GM19328 (cell line): Measurements from ENCODE around the gene TRIO.
"Not testable (repeated sequence)": the region's sequence is repeated elsewhere in the genome, so short reads cannot be mapped to it uniquely, and the experiment has no call there.

Experiments used
- ATAC-seq: cut with Tn5 transposase; IDR thresholded peaks from one replicate; pipeline ENCODE4 v1.9.1; 2021; ENCODE audit warnings: mild to moderate bottlenecking, moderate library complexity; ENCODE audit not compliant: unreplicated experiment

TRIO gene

DNA sequence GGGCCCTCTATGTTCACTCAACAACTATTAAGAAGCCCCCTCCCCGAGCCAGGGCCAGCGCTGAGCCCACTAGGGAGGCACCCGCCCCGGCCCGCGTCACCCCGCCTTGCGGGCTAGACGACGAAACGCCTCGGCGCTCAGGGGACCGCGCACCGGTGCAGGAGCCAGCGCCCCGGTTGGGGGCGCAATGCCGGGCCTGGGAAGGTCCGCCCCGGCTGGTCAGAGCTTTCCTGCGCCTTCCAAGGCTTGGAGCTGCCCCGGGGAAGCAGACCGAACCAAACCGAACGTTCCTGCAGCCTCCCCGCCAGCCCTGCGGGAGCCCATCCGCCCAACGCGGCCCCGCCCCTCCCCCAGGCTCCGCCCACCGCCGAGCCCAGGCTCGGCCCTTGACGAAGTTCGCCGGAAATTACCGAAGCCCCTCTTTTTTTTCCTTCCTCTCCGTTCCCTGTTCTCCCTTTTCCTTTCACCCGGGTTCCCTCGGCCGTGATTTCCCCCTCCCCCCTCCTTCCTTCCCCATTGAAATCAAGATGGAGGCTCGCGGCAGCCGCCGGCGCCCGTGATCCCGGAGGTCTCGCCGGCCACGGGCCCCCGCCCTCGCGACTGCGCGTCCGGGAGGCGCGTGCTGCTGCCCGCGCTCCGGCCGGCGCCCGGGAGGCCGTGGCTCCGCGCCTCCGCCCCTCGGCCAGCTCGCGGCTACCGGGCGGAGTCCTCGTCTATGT, at the start of gene TRIO:
TRIO (plus strand) TSS at position 516 of the 719 bp plus-strand sequence. CDS start 384 bp downstream, outside the sequence.
- peak; percentile 42 for ATAC-seq

DNA sequence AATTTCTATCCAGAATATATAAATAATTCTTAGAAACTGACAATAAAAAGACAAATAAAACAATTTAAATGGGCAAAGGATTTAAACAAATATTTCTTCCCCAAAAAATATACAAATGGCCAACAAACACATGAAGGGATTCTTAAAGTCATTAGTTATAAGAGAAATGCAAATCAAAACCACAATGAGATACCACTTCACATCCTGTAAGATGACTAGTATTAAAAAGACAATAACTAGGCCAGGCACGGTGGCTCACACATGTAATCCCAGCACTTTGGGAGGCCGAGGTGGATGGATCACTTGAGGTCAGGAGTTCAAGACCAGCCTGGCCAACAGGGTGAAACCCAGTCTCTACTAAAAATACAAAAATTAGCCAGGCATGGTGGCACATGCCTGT, 45.8 kb upstream of the TRIO start:
- ATAC-seq, result not testable (repeated sequence)

DNA sequence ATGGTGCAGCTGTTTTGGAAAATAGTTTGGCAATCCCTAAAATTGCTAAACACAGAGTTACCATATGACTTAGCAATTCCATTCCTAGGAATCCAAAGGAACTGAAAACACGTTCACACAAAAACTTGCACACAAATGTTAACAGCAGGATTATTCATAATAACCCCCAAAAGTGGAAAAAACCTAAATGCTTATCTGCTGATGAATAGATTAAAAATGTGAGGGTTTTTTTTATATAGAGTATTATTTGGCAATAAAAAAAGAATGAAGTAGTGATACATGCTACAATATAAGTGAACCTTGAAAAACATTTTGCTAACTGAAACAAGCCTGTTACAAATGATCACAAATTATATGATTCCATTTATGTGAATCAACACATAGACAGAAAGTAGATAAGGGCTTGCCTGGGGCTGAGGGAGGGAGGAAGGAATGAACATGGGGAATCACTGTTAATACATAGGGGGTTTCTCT, 45.1 kb upstream of the TRIO start:
- no peak for ATAC-seq

DNA sequence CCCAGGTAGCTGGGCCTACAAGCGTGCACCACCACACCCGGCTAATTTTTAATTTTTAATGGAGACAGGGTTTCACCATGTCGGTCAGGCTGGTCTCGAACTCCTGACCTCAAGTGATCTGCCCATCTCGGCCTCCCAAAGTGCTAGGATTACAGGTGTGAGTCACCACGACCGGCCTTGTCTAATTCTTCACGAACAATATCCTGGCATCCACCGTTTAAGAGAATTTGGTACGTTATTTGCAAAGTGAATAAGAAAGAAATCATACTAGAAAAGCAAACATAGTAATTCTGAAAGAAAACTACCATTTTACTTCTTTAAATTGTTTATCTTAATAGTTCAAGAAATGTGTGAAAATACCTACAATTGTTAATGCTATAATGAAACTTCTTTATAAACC, 42.9 kb upstream of the TRIO start:
- no peak for ATAC-seq

DNA sequence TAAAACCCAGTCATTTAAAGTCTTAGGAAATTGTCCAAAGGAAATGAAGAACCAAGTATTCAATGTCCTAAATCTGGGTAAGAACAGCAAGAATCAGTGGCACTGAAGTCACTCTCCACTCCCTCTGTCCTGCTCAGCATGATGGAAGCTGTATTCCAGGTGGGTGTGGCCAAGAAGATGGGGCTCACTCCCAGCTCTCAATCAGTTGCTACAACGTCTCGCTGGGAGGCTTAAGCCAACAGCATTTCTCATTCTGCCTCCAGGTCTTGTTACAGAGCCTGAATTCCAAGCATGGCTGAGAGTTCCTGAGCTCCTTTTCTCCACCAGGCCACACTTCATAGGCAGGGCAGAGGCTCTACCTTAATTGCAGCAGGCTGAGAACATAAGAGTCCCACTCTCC, 41.2 kb upstream of the TRIO start:
- no peak for ATAC-seq

DNA sequence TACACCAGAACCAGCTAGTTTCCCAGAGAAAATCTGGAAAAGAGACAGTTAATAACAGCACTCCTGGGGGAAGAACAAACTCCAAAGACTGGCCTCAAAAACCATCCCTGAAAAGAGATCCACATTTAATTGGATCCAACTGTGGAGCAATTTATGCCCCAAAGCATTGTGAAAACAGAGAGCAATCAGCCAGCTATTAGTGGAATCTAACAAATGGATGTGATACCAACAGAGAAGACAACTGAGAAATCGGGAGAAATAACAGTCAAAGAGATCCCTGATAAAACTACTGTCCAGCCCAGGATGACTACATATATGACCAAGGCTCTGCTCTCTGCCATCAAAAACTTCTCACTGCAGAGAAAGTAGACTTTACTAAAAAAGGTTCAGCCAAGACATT, 40.5 kb upstream of the TRIO start:
- ATAC-seq, result no peak

DNA sequence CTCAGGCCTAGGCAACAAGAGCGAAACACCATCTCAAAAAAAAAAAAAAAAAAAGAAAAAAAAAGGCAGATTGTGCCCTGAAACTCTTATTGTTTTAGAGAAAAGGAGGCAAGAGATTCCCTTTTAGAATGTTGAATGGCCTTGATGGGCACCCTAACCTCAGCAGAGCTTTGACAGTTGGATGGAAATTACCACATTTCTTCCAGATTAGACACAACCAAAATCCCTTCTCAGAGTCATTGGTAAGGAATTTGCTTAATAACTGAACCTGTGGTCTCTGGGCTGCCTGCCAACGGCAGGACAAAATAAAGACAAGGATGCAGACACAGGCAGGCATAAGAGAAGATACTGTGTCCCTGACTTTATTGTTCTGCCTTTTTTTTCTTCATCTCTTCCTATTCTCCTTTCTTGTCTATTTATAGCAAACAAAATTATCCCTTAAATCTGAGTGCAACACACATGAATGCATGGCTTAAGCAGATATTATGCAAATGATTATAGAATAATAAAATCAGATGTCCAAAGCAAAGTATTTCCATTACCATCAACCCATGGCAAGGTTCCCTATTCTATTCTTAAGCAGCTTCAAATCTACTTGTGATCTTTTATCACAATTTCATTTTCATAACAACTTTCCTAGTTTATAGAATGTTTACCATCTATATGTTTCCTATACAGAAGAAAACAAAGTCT, 37.3 kb upstream of the TRIO start:
- ATAC-seq, result no peak

DNA sequence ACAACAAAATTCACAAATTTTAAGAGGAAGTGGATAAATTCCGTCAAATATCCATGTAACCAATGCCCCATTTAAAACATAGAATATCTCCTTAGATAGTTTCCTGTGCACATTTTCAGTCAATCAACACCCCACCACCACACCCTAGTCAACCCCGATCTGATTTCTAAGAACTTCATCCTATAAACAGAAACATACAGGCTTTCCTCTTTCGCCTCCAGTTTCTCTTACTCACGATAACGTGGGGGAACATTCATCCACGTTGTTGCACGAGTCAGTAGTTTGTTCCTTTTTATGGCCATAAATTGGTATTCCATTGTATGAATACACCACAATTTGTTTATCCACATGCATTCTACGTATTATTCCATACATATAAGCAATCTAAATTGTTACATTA, 35.6 kb upstream of the TRIO start:
- no peak for ATAC-seq

DNA sequence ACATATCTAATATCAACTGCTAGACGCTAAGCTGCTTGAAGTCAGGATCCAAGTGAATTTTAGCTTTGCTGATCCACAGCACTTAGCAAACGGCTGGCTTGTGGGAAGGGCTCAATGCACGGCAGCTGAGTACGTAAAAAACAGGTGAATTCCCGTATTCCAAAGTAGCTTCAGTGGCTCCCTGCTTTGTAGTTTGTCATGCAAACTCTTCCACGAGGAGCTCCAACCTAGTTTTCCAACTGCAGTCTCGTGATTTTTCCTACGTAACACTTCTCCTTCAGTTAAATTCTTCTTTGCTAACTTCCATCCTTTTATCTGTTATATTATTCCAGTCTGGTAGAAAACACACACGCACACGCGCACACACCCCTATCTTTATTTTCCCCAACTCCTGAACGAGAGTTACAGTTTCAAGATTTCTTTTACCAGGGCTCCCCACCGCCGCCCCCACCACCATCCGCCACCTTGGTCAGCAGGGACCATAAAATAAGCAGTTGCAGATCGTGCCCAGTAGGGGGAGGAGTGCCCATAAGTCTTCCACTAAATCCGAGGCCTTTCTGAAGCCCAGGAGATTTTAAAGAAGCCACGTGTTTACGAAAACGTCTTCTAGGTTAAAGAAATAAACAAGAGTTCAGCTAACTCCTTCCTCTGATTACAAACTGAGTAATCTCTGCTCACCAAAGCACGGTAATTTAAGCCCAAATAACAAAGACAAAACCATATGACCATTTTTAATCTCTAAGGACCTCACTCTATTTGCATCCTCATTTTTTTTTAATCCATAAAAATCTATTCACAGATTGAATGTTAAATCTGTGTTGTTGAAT, 34.8 kb upstream of the TRIO start:
- ATAC-seq, result peak; percentile 65

DNA sequence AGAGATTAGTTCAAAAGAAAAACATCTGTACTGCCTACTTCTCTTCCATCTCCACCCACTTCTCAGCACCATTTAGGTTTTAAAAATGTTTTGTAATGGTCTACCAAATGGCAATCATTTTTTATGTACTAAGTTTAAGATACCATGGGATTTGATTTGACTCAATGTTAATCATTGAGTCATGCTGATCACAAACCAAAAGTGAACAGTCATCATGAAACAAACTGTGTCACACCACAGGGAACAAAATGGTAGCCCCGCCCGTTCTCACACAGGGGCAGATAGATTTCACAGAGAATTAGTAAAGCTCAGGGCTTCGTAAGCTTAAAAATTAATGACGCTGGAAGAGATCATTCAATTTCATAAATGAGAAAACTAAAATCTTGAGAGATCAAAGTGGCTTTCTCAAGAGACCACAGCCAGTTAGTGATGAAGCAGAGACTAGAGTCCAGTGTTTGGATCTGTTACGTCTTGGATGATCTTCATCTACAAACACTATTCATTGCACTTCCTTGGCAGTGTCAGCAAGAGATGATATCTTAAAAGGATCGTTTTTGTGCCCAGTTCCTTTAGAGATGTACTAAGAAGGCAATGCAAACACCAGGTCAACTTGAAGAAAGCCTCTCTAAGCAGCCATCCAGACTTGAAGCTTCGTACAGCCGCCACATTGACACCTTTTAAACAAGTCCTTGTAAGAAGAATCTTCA, 33.9 kb upstream of the TRIO start:
- peak; percentile 77 for ATAC-seq

DNA sequence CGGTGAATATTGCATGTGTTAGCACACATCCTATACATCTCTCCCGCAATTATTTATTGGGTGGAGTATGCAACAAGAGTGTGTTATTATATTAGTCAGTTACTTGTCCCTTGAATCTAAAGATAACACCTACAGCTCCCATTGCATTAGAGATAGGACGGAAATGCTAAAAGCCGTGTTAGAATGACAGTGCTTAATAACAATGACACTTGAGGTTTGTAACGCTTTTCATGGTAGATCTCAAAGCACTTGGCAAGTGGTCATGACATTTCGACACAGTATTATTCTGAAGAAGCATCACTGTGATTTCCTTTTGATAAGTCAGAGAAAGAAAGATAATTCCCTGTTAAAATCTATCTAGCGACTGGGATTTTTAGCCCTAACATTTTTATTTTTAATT, 33.4 kb upstream of the TRIO start:
- ATAC-seq, result no peak

DNA sequence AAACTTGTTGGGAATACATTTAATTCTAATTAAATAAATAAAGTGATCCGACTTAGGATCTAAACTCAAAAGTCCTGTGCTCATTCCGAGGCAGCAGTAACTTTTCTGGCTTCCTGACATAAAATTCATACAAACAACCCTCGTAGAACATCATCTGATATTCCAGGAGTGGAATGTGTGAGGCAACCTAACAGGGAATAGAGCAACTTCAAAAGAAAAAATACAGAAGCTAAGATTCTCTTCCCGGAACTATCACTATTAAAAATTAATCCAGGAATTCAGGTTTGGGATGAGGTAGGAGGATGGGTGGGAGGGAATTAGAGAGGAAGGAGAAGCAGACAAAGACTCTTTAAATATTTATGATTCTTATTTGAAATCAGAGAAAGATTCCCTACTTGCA, 32.9 kb upstream of the TRIO start:
- ATAC-seq, result no peak

DNA sequence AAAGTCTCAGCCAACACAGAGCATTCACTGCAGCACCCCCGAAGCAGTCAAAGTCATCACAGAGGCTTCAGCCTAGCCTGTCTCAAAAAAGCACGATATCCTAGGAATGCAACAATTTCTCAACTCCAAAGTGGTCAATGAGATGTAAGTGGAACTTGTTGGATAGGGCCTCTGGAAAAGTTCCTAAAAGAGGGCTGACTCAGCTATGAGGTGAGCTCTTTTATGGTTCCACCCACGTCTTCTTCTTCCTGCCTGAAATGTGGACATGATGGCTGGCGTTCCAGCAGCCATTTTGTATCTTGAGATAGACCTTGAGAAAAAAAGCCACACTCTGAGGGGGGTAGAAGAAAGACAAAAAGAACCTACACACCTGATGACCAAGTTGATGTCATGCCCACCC, 32.5 kb upstream of the TRIO start:
- ATAC-seq, result no peak

DNA sequence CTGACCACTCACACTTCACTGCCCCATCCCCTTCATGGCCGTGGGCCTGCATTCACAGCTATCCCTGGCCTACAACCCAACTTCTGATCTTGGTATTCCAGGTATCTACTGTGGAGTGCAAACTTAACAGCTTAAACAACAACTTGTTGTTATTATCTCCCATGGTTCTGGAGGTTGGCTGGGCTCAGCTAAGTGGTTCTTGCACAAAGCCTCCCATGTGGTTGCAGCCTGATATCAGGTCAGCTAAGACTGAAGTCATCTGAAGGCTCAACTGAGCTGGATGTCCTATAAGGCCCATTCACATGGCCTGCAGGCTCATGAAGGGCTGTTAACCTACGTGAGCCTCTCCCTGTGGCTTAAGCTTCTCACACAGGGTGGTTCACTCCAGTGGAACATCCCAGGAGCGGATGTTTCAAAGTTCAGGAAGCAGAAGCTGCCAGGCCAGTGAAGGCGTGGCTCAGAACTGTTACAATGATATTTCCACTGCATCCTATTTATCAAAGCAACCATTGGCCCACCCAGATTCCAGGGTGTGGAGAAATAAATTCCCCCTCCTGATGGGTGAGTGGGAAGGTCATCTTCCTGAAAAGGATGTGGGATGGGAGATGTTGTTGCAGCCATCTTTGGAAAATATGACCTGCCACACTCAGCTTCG, 30.0 kb upstream of the TRIO start:
- no peak for ATAC-seq

DNA sequence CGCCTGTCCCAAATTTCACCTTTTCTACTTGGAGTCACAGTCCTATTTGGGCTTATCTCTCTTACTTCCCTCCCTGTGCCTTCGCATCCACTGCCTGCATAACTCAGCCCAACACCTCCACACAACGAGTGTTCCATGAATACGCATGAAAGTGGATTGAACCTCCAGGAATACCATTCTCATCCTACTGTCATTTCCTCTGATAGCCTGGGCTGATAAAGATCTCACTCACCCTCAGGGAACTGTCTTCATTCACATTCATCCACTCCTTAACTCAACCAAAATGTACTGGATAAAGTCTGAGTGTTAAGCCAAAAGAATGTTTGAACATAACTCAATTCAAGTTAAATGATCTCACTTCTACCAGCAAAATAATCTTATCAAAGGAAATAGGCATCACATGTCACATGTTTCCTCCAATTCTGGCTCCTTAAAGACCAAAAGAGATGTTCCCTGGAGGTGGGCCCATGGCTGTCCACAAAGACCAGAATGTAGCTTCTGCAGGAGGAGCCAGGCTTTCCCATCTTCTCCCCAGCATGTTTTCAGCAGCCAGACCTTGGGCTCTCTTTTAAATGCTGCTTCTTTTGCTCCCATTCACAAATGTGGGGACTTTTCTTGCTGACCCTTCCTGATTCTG, 28.4 kb upstream of the TRIO start:
- ATAC-seq, result no peak

DNA sequence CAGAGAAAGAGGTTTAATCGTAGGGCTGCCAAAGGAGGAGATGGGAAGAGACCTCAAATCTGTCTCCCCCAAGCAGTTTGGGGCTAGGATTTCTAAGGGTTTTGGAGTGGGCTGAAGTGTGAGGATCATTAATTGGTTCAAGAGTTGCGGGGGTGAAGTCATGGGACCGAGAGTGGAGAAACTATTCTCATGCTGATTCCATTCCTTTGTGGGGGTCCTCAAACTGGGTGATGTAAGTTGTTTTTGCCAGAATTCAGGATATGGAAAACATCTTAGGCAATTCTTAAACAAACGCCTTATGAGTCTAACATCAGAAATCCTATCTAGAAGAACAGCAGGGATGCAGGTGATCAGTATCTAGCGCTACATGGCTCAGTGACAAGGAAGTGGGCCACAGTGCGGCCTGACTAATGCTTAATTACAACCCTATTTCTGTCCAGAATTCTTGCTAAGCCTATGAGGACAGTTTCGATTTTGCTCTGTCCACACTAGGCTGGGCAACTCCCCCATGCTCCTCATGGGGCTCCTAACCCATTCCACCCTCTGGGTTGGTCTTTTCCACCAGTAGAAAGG, 27.7 kb upstream of the TRIO start:
- ATAC-seq, result no peak

DNA sequence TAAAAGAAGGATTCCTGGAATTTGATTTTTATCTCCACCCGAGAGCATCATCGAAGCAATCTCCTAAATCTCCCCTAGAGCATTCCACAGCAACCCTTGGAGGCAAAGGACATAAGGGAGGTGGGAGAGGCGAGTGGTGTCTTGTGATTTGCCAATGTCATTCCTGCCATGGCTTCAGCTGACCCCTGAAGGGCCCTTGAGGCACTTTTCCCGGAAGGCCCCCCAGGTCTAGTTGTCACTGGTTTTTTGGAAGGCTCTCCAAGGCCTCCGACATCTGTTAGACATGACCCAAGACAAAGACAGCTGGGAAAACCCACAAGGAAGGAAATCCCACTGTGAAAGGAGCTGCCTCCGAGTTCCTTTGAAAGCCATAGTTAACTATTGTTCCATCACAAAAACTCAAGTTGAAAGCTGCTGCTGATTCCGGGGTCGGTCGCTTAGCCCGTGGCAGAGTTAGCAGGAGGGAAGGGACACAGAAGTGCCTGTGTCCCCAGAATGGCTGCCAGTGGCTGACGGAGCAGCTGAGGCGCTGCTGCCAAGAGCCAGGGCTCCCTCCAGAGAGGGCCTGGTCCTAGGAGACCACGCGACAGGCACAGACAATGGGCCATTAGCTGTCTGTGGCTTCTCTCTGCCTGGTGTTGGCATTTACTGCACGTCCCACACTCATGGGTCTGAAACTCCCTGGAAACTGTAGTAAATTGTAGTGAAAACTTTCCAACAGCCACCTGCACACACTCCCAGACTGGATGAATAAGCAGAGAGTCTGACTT, 24.4 kb upstream of the TRIO start:
- no peak for ATAC-seq

DNA sequence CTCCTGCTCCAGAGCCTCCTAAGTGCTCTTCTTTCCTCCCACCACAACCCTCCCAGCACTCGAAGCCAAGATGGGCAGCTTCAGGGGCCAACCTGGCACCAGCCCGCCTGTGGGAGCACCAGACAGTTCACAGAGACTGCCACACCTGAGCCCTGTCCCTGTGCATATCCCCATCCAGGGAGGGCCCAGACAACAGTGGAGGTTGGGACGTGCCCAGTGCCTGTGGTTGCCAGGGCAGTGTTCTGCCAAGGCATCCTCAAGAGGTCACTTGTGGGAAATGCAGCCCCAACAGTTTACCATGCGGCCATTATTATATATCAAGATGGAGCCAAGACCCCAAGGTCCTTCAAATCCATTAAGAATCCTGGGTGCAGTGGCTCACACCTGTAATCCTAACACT, 23.0 kb upstream of the TRIO start:
- no peak for ATAC-seq

DNA sequence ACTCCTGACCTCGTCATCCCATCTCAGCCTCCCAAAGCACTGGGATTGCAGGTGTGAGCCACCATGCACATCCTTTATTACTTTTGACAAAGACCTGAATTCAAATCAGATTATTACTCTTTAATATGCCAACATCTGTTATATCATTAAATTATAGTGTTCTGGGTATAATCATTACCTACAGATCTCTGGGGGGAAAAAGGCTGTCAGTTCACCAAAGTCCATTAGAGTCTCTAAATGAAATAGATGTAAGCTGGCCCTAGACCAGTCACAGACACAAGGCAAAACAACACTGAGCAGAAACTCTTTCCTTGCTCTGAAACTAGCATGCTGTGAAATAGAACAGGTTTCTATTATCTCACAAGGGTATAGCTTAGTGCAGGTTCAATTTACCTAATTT, 21.6 kb upstream of the TRIO start:
- ATAC-seq, result no peak
